ENCODE measurements around the gene HECTD2. TPM values are rescaled to one million over a fixed set of nuclear protein-coding genes. Genes with fewer than 3 reads are reported as not detected.
"Not testable (repeated sequence)": the region's sequence is repeated elsewhere in the genome, so short reads cannot be mapped to it uniquely, and the experiment has no call there.

Gene HECTD2
- polyA plus RNA-seq, 3 donors: 22.7 to 32.5 (median 31.0) TPM

GRCh38 chr10:91519899-91520514, 109.9 kb downstream of the HECTD2 start:
- DNase-seq (ENCODE audit: extremely low read depth in 1 of 11, low read depth in 9 of 11, low spot score in 4 of 11): peak in 1 of 11 donors; percentile 10

- no peak for DNase-seq (ENCODE audit: extremely low read depth in 1 of 11, low read depth in 9 of 11, low spot score in 4 of 11)
Measured at GRCh38 chr10:91520661-91521060, 110.5 kb downstream of the HECTD2 start.

DNA sequence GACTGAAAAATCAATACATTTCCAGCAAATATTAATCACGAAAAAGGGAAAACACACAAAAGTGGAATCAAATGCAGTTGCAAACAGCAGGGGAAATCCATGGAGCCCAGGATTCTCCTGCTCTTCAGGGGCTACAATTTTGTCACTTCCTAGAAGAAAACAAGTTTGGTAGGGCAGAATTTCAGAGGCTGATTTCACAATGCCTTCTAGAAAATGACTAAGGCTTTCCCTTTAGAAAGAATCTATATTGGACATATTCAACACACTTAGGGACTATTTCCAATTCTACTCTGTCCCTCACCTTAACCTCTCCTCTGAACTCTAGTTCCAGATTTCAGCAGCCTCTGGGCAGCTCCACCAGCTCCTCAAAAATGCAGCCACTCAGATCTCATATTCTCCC, 111.3 kb downstream of the HECTD2 start:
- no peak for DNase-seq (ENCODE audit: extremely low read depth in 1 of 11, low read depth in 9 of 11, low spot score in 4 of 11)

DNA sequence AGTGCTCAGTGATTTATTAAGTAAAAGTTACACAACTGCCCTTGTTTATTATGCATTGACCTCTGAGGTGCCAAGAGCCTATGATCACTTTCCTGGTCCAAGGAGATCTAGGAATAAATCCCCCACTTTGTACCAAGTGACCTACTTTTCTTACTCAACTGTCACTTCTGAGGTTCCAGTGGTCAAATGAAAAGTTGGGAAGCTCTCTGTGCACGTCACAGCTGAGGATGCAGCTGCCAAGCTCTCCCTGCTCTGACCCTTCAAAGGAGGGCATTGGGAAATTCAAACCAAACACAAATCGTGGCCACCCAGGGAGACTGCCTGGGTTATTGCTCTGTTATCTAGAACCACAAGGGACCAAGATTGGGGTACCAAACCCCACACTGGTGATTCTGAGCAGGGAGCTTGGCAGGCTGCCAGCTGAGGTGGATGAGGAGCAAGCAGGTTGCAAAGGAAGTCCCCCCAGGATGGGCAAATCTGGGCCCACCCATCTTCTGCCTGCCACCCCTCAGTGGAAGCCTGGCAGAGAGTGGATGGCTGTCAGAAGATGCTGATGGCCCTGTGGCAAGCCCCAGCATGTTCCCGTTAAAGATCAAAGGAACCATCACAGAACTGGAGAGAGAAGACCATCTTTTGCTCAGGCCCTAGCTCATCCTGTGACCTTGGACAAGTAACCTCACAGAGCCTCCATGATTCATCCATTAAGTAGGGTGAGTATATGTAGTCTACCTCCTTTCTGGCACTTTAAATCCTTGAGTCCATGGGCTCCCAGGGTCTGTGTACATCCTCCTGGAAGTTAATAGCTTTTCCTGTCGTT, 116.0 kb downstream of the HECTD2 start:
- no peak for DNase-seq (ENCODE audit: extremely low read depth in 1 of 11, low read depth in 9 of 11, low spot score in 4 of 11)

DNA sequence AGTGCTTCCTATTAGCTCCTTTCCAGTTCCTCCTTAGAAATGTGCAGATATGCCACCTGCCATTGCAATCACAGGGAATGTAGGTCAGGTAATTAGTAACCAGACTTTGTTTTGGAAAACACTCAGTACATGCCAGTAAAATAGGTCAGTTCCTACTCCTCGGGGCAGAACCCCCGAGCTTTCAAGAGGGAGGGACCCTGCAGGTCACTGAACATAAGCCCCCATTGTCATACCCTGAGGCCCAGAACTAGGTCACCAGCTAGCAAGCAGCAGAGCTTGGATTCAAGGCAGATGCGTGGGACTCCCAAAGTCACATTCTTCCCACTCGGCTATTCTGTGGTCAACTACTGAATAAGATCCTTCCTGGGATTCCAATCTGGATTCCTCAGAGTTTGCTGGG, 117.9 kb downstream of the HECTD2 start:
- no peak for DNase-seq (ENCODE audit: extremely low read depth in 1 of 11, low read depth in 9 of 11, low spot score in 4 of 11)

DNA sequence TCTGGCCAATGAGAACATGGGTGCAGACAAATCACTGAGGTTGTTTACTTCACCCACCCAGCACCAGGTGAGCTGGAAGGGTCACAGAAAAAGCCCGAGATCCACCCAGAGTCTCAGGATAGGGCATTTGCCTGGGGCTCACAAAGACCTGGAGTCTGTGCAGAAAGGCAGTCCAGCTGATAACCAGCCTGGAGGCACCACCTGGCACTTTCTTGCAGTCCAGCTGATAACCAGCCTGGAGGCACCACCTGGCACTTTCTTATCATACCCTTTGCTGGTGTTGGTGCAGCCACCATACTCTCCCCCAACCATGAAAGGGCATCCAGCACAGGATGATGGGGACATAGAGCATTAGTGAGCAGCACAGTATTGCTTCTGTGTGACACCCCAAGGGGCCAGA, 118.6 kb downstream of the HECTD2 start:
- no peak for DNase-seq (ENCODE audit: extremely low read depth in 1 of 11, low read depth in 9 of 11, low spot score in 4 of 11)

DNA sequence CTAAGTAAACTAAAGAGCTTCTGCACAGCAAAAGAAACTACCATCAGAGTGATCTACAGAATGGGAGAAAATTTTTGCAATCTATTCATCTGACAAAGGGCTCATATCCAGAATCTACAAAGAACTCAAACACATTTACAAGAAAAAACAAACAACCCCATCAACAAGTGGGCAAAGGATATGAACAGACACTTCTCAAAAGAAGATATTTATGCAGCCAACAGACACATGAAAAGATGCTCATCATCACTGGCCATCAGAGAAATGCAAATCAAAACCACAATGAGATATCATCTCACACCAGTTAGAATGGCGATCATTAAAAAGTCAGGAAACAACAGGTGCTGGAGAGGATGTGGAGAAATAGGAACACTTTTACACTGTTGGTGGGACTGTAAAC, 124.6 kb downstream of the HECTD2 start:
- DNase-seq (ENCODE audit: extremely low read depth in 1 of 11, low read depth in 9 of 11, low spot score in 4 of 11): not testable (repeated sequence)

GRCh38 chr10:91536111-91536510, 126.0 kb downstream of the HECTD2 start:
- no peak for DNase-seq (ENCODE audit: extremely low read depth in 1 of 11, low read depth in 9 of 11, low spot score in 4 of 11)

GRCh38 chr10:91536733-91537132, 126.6 kb downstream of the HECTD2 start:
- no peak for DNase-seq (ENCODE audit: extremely low read depth in 1 of 11, low read depth in 9 of 11, low spot score in 4 of 11)

DNA sequence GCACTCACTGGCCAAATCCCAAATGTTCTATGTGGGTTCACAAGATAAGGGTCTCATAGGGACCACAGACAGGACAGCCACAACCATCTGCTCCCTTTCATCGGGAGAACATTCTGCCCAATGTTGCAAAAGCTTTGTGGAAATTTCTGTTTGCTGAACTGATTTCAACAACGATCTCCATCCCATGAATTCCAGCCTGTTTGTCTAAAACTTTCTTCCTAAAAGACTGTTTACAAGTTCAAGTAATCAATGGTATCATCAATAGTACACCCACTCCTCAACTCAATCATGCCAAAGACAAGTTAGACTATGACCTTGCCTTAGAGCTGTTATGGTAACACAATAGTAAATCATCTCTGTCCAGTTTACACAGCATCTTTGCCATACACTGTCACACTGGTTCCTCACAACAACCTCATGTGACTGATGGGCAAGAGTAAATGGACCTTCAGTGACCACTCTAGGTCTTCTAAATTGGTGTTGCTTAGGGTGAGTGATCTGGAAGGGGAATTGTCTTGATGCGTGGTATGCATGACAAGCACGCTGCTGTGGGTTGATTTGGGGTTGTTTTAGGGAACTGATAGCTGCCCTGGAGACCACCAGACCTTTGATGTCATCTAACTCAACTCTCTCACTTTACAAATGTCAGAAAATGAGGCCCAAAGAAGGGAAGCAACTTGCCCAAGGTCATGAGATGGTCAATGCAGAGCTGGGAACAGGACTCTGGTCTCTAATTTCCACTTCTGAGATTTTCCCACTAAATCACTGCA, 127.7 kb downstream of the HECTD2 start:
- no peak for DNase-seq (ENCODE audit: extremely low read depth in 1 of 11, low read depth in 9 of 11, low spot score in 4 of 11)

DNA sequence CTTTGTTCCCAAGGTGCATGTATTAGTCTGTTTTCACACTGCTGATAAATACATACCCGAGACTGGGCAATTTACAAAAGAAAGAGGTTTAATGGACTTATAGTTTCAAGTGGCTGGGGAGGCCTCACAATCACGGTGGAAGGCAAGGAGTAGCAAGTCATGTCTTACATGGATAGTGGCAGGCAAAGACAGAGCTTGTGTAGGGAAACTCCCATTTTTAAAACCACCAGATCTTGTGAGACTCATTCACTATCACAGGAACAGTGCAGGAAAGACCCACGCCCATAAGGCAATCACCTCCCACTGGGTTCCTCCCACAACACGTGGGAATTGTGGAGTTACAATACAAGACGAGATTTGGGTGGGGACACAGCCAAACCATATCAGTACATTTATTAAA, 129.8 kb downstream of the HECTD2 start:
- DNase-seq (ENCODE audit: extremely low read depth in 1 of 11, low read depth in 9 of 11, low spot score in 4 of 11): no peak

- DNase-seq (ENCODE audit: extremely low read depth in 1 of 11, low read depth in 9 of 11, low spot score in 4 of 11): no peak
Measured at GRCh38 chr10:91540733-91541132, 130.6 kb downstream of the HECTD2 start.

DNA sequence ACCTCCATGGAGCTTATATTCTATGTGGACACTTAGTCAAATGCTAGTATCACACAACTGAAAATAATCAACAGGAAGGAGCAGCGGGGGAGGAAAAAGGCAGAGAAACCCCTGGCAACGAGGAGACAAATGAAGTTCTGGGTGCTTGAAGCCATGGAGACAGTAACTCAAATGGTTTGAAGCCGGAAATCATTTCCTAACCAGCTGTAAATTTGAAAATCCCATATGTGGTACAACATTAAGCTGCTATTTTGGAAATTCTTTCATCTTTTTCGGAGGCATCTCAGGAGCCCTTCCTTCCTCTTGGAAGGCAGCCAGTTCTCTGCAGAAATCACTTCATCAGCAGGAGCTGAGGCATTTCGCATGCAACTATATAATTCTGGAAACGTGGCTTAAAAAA, 131.3 kb downstream of the HECTD2 start:
- DNase-seq (ENCODE audit: extremely low read depth in 1 of 11, low read depth in 9 of 11, low spot score in 4 of 11): no peak

DNA sequence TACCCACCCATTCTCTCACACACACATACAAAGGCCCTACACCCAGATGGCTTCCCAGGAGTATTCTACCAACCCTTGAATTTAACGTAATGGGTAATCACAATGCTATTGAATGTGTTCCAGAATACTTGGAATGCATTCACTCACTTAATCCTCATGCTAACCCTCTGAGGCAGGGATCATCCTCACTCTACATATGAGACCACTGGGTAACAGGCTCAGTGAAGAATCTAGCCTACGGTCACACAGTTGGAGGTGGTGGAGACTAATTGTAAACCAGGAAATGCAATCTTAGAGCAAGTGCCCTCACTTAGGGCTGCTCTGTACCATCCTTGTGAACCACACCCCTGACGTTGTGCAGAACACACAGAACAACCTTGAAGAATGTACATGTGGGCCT, 135.2 kb downstream of the HECTD2 start:
- DNase-seq (ENCODE audit: extremely low read depth in 1 of 11, low read depth in 9 of 11, low spot score in 4 of 11): no peak

DNA sequence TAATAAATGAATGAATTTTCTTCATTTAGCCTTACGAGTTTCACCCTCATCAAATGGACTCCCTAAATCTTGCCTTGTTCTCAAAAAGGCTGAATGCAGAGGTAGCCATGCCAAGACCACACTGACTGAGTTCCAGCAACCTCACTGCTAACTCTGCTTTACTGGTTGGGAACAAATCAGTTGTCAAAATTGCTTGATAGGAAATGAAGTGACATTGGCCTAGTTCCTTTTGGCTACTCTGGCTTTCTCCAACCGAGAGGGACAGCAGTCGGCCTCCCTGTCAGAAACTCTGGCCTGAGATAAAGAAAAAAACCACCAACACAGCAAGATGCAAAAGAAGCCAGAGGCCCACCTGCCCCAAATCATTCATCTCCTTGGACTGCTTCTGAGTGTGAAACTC, 135.7 kb downstream of the HECTD2 start:
- DNase-seq (ENCODE audit: extremely low read depth in 1 of 11, low read depth in 9 of 11, low spot score in 4 of 11): no peak

DNA sequence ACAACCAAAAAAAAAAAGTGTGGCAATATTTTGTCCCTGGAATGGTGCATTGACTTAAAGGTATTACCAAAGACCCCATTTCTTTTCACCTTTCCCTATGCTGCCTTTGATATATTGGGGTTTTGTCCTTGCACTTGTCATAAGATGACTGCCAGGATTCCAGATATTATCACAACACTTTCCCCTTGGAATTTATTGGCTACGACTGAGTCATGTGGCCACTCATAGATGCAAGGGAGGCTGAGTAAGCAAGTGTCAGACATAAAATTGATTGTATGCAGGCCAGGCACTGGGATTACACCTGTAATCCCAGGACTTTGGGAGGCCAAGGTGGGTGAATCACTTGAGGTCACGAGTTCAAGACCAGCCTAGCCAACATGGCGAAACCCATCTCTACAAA, 139.1 kb downstream of the HECTD2 start:
- DNase-seq (ENCODE audit: extremely low read depth in 1 of 11, low read depth in 9 of 11, low spot score in 4 of 11): no peak

DNA sequence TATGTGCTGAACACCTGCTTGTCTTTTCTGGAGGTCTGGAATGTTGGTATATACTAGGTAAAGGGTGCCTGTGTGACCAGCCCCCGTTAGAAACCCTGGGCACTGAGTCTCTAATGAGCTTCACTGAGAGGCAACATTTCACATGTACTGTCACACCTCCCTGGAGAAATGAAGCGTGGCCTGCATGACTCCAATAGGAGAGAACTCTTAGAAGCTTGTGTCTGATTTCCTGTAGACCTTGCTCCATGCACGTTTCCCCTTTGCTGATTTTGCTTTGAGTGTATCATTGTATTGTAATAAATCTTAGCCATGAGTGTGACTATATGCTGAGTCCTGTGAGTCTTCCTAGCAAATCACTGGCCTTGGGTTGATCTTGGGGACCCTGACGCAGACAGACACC, 139.9 kb downstream of the HECTD2 start:
- no peak for DNase-seq (ENCODE audit: extremely low read depth in 1 of 11, low read depth in 9 of 11, low spot score in 4 of 11)

DNA sequence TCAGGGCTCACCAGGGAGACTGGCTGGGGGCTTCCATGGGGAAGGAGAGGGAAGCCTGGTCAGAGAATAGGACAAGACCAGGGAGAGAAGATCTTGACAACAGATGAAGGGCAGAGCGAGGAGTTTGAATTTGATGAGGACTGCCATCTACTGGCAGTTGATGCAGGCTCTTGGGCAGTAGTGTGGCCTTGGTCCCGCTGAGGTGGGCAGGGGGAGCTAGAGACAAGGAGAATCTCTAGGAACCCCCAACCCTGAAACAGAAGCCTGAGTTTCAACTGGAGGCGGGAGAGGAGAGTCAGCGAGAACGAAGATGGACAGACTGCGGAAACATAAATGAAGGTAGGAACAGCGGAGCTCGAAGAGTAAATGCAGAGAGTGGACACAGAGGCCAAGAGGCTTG, 141.7 kb downstream of the HECTD2 start:
- peak in 10 of 11 donors; percentile 49 to 84 (median 68) for DNase-seq (ENCODE audit: extremely low read depth in 1 of 11, low read depth in 9 of 11, low spot score in 4 of 11)

- DNase-seq (ENCODE audit: extremely low read depth in 1 of 11, low read depth in 9 of 11, low spot score in 4 of 11): no peak
Measured at GRCh38 chr10:91552274-91553095, 142.3 kb downstream of the HECTD2 start.
